GM19240 (cell line): ENCODE results near the gene HSPA6.
"Not testable (repeated sequence)": the region's sequence is repeated elsewhere in the genome, so short reads cannot be mapped to it uniquely, and the experiment has no call there.

ENCODE experiments used
- DNase-seq: peaks from one replicate; pipeline ENCODE4 v3.0.0; 2011; ENCODE audit warnings: low spot score; ENCODE audit not compliant: insufficient read length

Gene HSPA6

GRCh38 chr1:161531986-161532643, 7.8 kb downstream of the HSPA6 start:
- no peak for DNase-seq

GRCh38 chr1:161532644-161533567, 8.6 kb downstream of the HSPA6 start:
- not testable (repeated sequence) for DNase-seq

GRCh38 chr1:161537068-161537669, 12.8 kb downstream of the HSPA6 start:
- not testable (repeated sequence) for DNase-seq

GRCh38 chr1:161538925-161539479, 14.7 kb downstream of the HSPA6 start:
- not testable (repeated sequence) for DNase-seq

- peak; percentile 5 for DNase-seq
Observed at GRCh38 chr1:161539731-161540569, 15.6 kb downstream of the HSPA6 start.

GRCh38 chr1:161540570-161540960, 16.2 kb downstream of the HSPA6 start:
- DNase-seq = not testable (repeated sequence)

- peak; percentile 13 for DNase-seq
Observed at GRCh38 chr1:161542091-161542559, 17.8 kb downstream of the HSPA6 start.

GRCh38 chr1:161543125-161543524, 18.8 kb downstream of the HSPA6 start:
- not testable (repeated sequence) for DNase-seq

GRCh38 chr1:161545005-161545731, 20.8 kb downstream of the HSPA6 start:
- not testable (repeated sequence) for DNase-seq

GRCh38 chr1:161547995-161548741, 23.8 kb downstream of the HSPA6 start:
- DNase-seq = not testable (repeated sequence)

GRCh38 chr1:161548749-161549406, 24.5 kb downstream of the HSPA6 start:
- not testable (repeated sequence) for DNase-seq

GRCh38 chr1:161549652-161550051, 25.3 kb downstream of the HSPA6 start, which contains the start of gene FCGR3A:
Gene FCGR3A (minus strand): TSS chr1:161549818. CDS start chr1:161549736, 82 bp downstream.
- DNase-seq = no peak

GRCh38 chr1:161550942-161551341, 26.6 kb downstream of the HSPA6 start:
- not testable (repeated sequence) for DNase-seq

- DNase-seq = not testable (repeated sequence)
Observed at GRCh38 chr1:161553631-161554030, 29.3 kb downstream of the HSPA6 start.

- DNase-seq = not testable (repeated sequence)
Observed at GRCh38 chr1:161554340-161554739, 30.0 kb downstream of the HSPA6 start.

- DNase-seq = not testable (repeated sequence)
Observed at GRCh38 chr1:161554815-161555417, 30.6 kb downstream of the HSPA6 start.

- not testable (repeated sequence) for DNase-seq
Observed at GRCh38 chr1:161556143-161556542, 31.8 kb downstream of the HSPA6 start.

GRCh38 chr1:161556990-161557389, 32.6 kb downstream of the HSPA6 start:
- not testable (repeated sequence) for DNase-seq
